HG02885 (cell line): ENCODE results near the gene PGK2.
"Not testable (repeated sequence)": the region's sequence is repeated elsewhere in the genome, so short reads cannot be mapped to it uniquely, and the experiment has no call there.

Source experiments
- ATAC-seq: cut with Tn5 transposase; IDR thresholded peaks from one replicate; pipeline ENCODE4 v1.9.1; 2021; ENCODE audit warnings: mild to moderate bottlenecking; ENCODE audit not compliant: unreplicated experiment, poor library complexity

The PGK2 gene

GRCh38 chr6:49787176-49787575 is at the start of gene PGK2:
TSS of gene PGK2 (minus strand) at chr6:49787285. CDS start at chr6:49787187, 98 bp downstream.
- ATAC-seq: no peak

DNA sequence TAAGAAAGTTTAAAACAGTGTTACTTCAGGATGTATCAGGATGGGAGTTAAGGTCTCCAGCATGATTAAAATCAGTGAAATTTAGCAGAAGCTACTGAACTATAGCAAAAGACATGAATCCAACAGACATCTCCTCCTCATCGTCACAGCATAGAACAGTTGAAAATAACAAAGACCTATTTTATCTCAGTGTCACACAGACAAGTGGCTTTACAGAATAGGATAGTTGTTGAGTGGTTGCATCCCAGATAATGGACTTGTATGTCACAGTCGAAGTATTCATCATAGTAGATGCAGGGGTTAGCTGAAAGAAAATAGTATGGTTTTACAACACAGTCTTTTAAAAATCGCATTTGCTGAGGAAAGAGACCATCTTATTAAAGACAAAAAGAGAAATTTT is 48.1 kb upstream of the PGK2 start:
- no peak for ATAC-seq

DNA sequence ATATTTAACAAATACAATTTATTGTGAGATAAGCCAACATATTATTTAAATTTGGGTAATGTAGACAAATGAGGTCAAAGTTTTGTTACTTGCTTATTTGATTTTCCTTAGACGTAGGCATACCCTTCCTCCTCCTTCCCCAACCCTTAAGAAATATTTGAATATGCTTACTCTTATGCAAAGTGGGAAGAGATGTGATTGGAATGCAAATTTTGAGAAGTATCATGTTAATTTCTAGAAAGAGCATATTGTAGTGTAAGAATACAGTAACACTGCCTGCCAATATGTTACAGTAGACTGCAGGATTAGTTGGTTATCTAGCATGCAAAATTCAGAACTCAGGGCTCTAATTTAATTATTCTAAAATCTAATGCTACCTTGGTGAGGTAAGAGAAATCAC is 46.3 kb upstream of the PGK2 start:
- ATAC-seq: no peak

DNA sequence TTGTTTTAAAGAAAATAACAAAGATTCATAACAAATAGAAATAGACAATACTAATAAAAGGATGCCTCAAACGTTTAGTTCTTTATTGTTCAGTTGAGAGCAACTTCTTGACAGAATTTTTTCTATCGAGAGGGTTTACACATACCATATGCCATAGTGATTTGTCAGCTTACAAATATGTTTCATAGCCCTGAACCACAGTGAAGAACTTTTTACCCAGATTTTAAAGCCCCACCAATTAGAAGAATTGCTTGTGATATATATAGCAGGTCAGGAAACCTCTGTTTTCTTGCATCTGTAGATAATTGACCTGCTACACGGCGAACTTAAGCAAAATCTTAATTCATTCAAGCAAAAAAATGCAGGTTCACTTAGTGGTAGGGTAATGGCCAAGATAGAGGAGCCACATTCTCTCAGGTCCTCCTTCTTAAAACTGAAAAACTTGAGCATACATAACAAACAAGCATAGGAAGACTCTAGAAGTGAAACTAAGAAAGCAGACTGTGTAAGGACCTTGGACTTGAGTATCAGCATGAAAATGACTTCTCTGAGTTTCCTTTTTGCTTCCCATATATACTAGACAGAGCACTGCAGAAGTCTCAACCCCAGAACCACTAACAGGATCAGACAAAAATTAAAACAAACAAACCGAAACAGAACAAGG is 39.8 kb upstream of the PGK2 start:
- peak; percentile 77 for ATAC-seq

GRCh38 chr6:49815166-49815565 is 28.1 kb upstream of the PGK2 start:
- ATAC-seq: no peak

- ATAC-seq: no peak
Observed at GRCh38 chr6:49813248-49813647, 26.2 kb upstream of the PGK2 start.

DNA sequence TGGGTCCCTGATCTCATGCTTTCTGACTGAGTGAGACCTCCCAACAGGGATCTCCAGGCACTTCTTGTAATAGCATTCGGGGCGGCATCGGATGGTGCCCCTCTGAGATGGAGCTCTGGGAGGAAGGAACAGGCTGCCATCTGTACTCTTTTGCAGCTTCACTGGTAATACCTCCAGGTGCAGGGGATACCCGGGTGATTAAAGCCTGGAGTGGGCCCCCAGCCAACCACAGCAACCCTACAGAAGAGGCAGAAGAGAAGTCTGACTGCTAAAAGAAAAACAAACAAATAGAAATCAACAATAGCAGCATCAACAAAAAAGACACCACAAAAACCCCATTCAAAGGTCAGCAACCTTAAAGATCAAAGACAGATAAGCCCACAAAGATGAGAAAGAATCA is 19.1 kb upstream of the PGK2 start:
- ATAC-seq: no peak

- no peak for ATAC-seq
Observed at GRCh38 chr6:49805246-49805645, 18.2 kb upstream of the PGK2 start.

DNA sequence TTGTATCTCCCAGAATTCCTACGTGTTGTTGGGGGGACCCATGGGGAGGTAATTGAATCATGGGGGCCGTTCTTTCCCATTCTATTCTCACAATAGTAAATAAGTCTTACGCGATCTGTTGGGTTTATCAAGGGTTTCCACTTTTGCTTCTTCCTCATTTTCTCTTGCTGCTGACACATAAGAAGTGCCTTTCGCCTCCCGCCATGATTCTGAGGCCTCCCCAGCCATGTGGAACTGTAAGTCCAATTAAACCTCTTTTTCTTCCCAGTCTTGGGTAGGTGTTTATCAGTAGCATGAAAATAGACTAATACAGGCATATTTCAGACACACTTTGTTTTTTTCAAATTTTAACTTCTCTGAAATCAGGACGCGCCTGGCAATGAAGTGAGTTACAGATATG is 14.4 kb upstream of the PGK2 start:
- ATAC-seq: no peak

DNA sequence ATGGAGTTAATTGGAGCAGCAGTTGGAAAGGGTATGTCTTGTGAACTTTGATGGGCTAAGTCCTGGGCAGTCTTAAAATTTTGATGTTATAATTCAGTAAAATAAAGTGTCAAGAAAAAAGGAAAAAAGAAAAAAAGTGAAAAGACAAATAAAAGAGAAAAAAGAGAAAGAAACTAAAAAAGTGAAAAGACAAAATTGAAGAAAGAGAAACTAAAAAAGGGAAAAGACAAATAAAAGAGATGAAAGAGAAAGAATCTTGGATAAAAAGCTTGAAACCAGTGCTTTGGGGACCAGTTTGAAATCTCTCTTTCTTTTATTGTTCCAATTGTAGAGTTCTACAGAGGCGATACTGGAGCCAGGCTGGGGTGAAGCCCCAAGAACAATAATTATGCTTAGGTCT is 12.0 kb upstream of the PGK2 start:
- ATAC-seq: no peak

- ATAC-seq: not testable (repeated sequence)
Observed at GRCh38 chr6:49796842-49797455, 9.9 kb upstream of the PGK2 start.

DNA sequence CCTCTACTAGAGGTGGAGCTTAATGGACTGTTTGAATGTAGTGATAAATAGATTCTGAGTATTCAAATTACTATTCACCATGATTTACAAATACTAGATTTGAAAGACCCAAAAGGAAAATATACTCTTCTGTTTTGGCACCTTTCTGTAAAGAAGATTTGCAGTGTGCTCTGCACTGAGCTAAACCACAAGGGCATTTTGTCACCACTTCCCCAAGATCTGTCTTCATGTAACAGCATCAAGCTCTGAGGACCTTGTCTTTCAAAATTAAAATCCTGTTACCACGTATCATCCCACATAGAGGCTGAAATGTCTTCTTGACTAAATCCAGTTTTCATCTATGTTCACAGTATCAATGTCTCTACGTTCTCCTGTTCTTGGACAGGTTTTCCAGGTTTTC is 3.3 kb upstream of the PGK2 start:
- ATAC-seq: no peak

DNA sequence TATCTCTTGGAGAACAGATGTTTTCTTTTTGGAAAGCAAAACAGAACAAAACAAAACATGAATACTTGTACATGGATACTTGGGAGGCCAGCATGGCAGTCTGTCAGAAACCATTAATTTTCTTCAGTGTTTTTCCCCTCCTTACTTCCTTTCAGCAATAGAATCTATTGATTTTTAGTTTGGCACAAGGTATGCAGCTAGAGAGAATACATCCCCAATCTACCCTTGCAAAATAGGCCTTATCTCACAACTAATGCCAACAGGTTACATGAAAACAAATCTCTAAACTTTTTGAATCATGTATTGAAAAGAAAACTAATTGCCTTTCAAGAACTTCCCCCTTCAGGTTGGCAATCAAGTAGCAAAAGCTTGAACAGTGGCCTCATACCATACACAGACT is 2.8 kb downstream of the PGK2 start:
- no peak for ATAC-seq

DNA sequence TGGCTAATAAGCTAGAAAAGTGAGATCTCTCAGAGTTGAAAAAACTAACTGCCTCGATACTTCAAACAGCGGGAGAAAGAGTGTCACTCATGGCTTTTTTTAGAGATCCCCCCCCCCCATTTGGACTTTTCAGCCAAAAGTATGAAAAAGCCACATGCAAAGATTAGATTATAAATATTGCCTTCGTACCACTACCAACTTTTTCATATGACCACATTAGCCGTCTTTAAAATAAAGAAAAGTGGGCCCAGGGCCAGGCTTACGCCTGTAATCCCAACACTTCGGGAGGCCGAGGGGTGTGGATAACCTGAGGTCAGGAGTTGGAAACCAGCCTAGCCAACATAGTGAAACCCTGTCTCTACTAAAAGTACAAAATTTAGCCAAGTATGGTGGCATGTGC is 4.4 kb downstream of the PGK2 start:
- ATAC-seq: no peak

- ATAC-seq: no peak
Observed at GRCh38 chr6:49782293-49782692, 4.8 kb downstream of the PGK2 start.

- no peak for ATAC-seq
Observed at GRCh38 chr6:49776444-49776843, 10.6 kb downstream of the PGK2 start.

DNA sequence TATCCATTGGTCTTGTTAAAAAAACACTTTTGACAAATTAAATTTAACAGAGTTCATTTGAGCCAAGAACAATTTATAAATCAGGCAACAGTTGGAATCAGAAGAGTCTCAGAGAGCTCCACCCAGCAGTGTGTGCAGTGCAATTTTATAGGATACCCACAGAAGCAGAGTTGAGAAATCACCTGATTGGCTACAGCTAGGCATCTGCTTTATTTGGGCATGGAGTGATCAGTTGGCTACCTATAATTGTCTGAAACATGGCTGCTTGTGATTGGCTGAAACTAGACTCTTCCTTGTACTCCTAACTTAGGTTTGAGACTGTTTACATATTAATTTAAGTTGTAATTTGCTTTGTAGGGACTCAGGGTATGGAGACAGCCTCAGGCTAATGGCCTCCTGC is 12.0 kb downstream of the PGK2 start:
- ATAC-seq: no peak

GRCh38 chr6:49772285-49772684 is 14.8 kb downstream of the PGK2 start:
- ATAC-seq: no peak

GRCh38 chr6:49766762-49767161 is 20.3 kb downstream of the PGK2 start:
- ATAC-seq: no peak

GRCh38 chr6:49764571-49765236 is 22.4 kb downstream of the PGK2 start:
- ATAC-seq: no peak

GRCh38 chr6:49744259-49744658 is 42.8 kb downstream of the PGK2 start, which contains the start of gene CRISP3:
TSS of gene CRISP3 (minus strand) at chr6:49744388. CDS start at chr6:49744367, 21 bp downstream.
- no peak for ATAC-seq

DNA sequence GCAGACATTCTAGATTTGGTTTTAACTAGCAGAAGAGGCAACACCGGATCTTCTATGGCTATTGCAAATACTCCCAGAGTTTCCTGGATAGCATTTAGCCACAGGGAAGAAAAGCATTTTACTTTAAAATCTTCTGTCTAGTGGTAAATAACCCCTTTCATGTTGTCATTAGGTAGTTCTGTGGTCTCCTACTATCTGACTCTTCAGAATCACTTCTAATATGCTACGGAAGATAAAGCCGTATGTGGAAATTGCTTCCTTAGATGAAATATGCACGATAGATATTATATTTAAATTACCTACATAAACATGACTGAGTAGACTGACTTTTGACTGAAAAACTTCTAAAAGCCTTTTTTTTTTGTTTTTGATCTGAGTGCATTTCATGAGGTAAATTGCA is 43.7 kb downstream of the PGK2 start:
- no peak for ATAC-seq
